ENCODE results near the gene PRKCA. TPM values are rescaled to one million over a fixed set of nuclear protein-coding genes. Genes with fewer than 3 reads are reported as not detected.

PRKCA gene
- total and polyA plus RNA-seq, 2 donors (not counting 3 experiments of a cell fraction or from before 2014, with no cell fraction given), result 7.5 to 34.2 TPM

DNA sequence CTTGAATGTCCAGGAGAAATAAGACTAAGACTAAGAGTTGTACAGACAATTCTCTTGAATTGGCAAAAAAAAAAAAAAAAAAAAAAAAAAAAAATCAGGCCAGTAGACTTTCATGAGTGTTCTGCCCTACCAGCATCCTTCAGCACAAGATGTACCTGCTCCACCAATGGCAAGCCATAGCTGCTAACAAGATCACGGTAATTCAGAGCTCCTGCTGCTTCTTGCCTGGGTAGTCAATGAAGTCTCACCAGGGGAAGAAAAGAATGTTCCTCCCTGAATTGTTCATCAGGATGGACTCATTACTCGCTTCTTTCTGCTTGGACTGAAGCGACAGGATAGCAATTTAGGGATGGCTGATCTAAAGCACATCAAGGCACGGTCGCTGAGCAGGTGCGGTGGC is 42.1 kb upstream of the PRKCA start:
- Histone ChIP-seq H3K4me1 (ENCODE audit: control insufficient read depth, extremely low read depth, insufficient read depth, low read length) (peaks cover under 1% of the 10 kb centered on the region), H3K9me1 (replicated peaks; ENCODE audit: control insufficient read depth, extremely low read depth, insufficient read depth, low read length) (no peaks in the 10 kb centered on the region), H3K4me3 (replicated peaks in 1 of 3; ENCODE audit: insufficient read depth in 1 of 3, low read depth in 1 of 3, low read length in 3 of 3) (no peak overlapping the region), H3K9ac (replicated peaks; ENCODE audit: extremely low read depth, insufficient read depth, low read length) (no peak overlapping the region), H3K27me3 (ENCODE audit: control insufficient read depth in 2 of 2, insufficient read depth in 2 of 2, low read length in 2 of 2) (no peaks in the 10 kb centered on the region), H3K4me2 (ENCODE audit: insufficient read depth, low read length) (no peak overlapping the region), H3K27ac (ENCODE audit: insufficient read depth, low read depth, low read length) (no peak overlapping the region), H2AFZ (ENCODE audit: low read depth, low read length) (no peak overlapping the region), H3K36me3 (ENCODE audit: control insufficient read depth in 2 of 2, extremely low read depth in 1 of 2, insufficient read depth in 2 of 2, low read length in 2 of 2) (no peaks in the 10 kb centered on the region), H4K20me1 (replicated peaks; ENCODE audit: control insufficient read depth, extremely low read depth, insufficient read depth, low read length) (no peaks in the 10 kb centered on the region), H3K9me3 (replicated peaks; ENCODE audit: control insufficient read depth, insufficient read depth, low read length) (no peaks in the 10 kb centered on the region), H3K79me2 (ENCODE audit: control insufficient read depth, insufficient read depth, low read length) (no peaks in the 10 kb centered on the region)
- no peak for FAIRE-seq
- DNase-seq (ENCODE audit: low read depth, low spot score), result no peak
- TF ChIP-seq EZH2 (IDR thresholded peaks at IDR 0.05; ENCODE audit: borderline replicate concordance, low read depth, low read length, severe bottlenecking) (no peak), POLR2A (IDR thresholded peaks at IDR 0.05; ENCODE audit: low read depth, low read length) (no peak), JUN (IDR thresholded peaks at IDR 0.05; ENCODE audit: borderline replicate concordance, insufficient read depth, insufficient read length, low read depth) (no peak), FOS (IDR thresholded peaks at IDR 0.05; ENCODE audit: borderline replicate concordance, insufficient read depth, low read length) (no peak), GATA2 (IDR thresholded peaks at IDR 0.05; ENCODE audit: insufficient read depth, insufficient read length, low read depth, low read length) (no peak)
- TF ChIP-seq, protein P1, sequence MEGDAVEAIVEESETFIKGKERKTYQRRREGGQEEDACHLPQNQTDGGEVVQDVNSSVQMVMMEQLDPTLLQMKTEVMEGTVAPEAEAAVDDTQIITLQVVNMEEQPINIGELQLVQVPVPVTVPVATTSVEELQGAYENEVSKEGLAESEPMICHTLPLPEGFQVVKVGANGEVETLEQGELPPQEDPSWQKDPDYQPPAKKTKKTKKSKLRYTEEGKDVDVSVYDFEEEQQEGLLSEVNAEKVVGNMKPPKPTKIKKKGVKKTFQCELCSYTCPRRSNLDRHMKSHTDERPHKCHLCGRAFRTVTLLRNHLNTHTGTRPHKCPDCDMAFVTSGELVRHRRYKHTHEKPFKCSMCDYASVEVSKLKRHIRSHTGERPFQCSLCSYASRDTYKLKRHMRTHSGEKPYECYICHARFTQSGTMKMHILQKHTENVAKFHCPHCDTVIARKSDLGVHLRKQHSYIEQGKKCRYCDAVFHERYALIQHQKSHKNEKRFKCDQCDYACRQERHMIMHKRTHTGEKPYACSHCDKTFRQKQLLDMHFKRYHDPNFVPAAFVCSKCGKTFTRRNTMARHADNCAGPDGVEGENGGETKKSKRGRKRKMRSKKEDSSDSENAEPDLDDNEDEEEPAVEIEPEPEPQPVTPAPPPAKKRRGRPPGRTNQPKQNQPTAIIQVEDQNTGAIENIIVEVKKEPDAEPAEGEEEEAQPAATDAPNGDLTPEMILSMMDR (IDR thresholded peaks at IDR 0.05; ENCODE audit: extremely low read depth in 1 of 2, insufficient read depth in 1 of 2, low read depth in 1 of 2, low read length in 2 of 2), result no peak
- dilution Hi-C loops (cut with MboI; ENCODE audit: extremely low pct_ligation_motif_present, low sequenced_read_pairs) (no loop called here), intact Hi-C loops (cut with micrococcal nuclease) (no loop called here)
- CTCF ChIA-PET, result interaction anchor here (0.9 to 1.7 kb wide), 3 partner anchors 15 to 414 kb away, joined by 3 to 5 read pairs (median 3); no protein-coding TSS in a partner anchor
- no TSS peak for BruUV-seq (replicated peaks)
- POLR2A ChIA-PET, result no interaction called here

- DNase-seq (ENCODE audit: low read depth, low spot score) (no peak), FAIRE-seq (no peak)
- ChIA-PET POLR2A (no interaction called here), CTCF (interaction anchor here (0.9 to 1.7 kb wide), 3 partner anchors 15 to 413 kb away, joined by 3 to 5 read pairs (median 3); no protein-coding TSS in a partner anchor)
- H4K20me1 ChIP-seq (replicated peaks; ENCODE audit: control insufficient read depth, extremely low read depth, insufficient read depth, low read length), result no peaks in the 10 kb centered on the region
- H2AFZ ChIP-seq (ENCODE audit: low read depth, low read length), result no peak overlapping the region
- no peak for TF ChIP-seq GATA2 (IDR thresholded peaks at IDR 0.05; ENCODE audit: insufficient read depth, insufficient read length, low read depth, low read length)
- TF ChIP-seq POLR2A (IDR thresholded peaks at IDR 0.05; ENCODE audit: low read depth, low read length), result no peak
- no peaks in the 10 kb centered on the region for H3K36me3 ChIP-seq (ENCODE audit: control insufficient read depth in 2 of 2, extremely low read depth in 1 of 2, insufficient read depth in 2 of 2, low read length in 2 of 2)
- no peak overlapping the region for H3K4me3 ChIP-seq (replicated peaks in 1 of 3; ENCODE audit: insufficient read depth in 1 of 3, low read depth in 1 of 3, low read length in 3 of 3)
- H3K27me3 ChIP-seq (ENCODE audit: control insufficient read depth in 2 of 2, insufficient read depth in 2 of 2, low read length in 2 of 2), result no peaks in the 10 kb centered on the region
- no peaks in the 10 kb centered on the region for H3K9me3 ChIP-seq (replicated peaks; ENCODE audit: control insufficient read depth, insufficient read depth, low read length)
- H3K4me2 ChIP-seq (ENCODE audit: insufficient read depth, low read length), result no peak overlapping the region
- BruUV-seq (replicated peaks), result no TSS peak
- H3K27ac ChIP-seq (ENCODE audit: insufficient read depth, low read depth, low read length), result no peak overlapping the region
- dilution Hi-C loops (cut with MboI; ENCODE audit: extremely low pct_ligation_motif_present, low sequenced_read_pairs), result no loop called here
- H3K9me1 ChIP-seq (replicated peaks; ENCODE audit: control insufficient read depth, extremely low read depth, insufficient read depth, low read length), result no peaks in the 10 kb centered on the region
- H3K9ac ChIP-seq (replicated peaks; ENCODE audit: extremely low read depth, insufficient read depth, low read length), result no peak overlapping the region
- intact Hi-C loops (cut with micrococcal nuclease), result no loop called here
- H3K4me1 ChIP-seq (ENCODE audit: control insufficient read depth, extremely low read depth, insufficient read depth, low read length), result no peaks in the 10 kb centered on the region
- no peaks in the 10 kb centered on the region for H3K79me2 ChIP-seq (ENCODE audit: control insufficient read depth, insufficient read depth, low read length)
Measured at GRCh38 chr17:66260688-66261087, 41.7 kb upstream of the PRKCA start.

Data from endothelial cell of umbilical vein (primary cell).